Activated gamma-delta T cell treated with Interleukin-2 at 50 U/mL for 16 hours (primary cell): ENCODE results near the gene KIF2C.

Experiments used
- DNase-seq: peaks from one replicate; pipeline ENCODE4 v3.0.0-alpha.2; 2020

The KIF2C gene

GRCh38 chr1:44817307-44817706 is 77.7 kb downstream of the KIF2C start:
- DNase-seq = no peak
